HepG2 (cell line): ENCODE results near the gene ZNF500. TPM values are rescaled to one million over a fixed set of nuclear protein-coding genes. Genes with fewer than 3 reads are reported as not detected.

Source experiments
- ATAC-seq: fragments of 200-7000 bp; cut with Tn5 transposase; 3 replicates; pipeline ENCODE4 v1.9.1; 2020; ENCODE audit warnings: mild to moderate bottlenecking, moderate library complexity
- BruUV-seq: library from RNA; stranded (reverse); fragments of 400-500 nt; replicated peaks from 2 replicates; lab custom pipeline; 2021; lab: Mats Ljungman, UMichigan
- CTCF ChIA-PET: fragments of 300-600 bp; formaldehyde crosslinking; extraction: SDS; loops from one replicate; lab custom pipeline; 2021; ENCODE audit warnings: low total read pairs, inconsistent platforms, low intra/inter-chr PET ratio; lab: Yijun Ruan, JAX
- POLR2A ChIA-PET: fragments of 350-600 bp; sonication (Branson Sonifier 250); formaldehyde crosslinking; loops from one replicate; lab custom pipeline; 2020; ENCODE audit warnings: antibody characterized with exemption, inconsistent platforms; lab: Yijun Ruan, JAX
- DNase-seq: peaks from one replicate; pipeline ENCODE4 v3.0.0-alpha.2; 2015; ENCODE audit warnings: low spot score
- FAIRE-seq: peaks from 3 replicates; lab custom pipeline; 2011; peaks lifted over from hg19 to GRCh38; lab: Jason Lieb, UNC
- H2AFZ ChIP-seq: one replicate; pipeline ENCODE4 v1.6.1; 2011; ENCODE audit warnings: low read length, inconsistent platforms
- H3K27ac ChIP-seq: fragments of 300-600 bp; 3 replicates; pipeline ENCODE4 v1.8.0; 2011; ENCODE audit warnings: mixed run types, mild to moderate bottlenecking, mixed read lengths, low read length, inconsistent platforms; ENCODE audit not compliant: insufficient read depth; ENCODE audit errors: extremely low read length
- H3K27me3 ChIP-seq, 2 experiments: fragments of 200-600 bp in 1 of 2; 2 replicates in 1 of 2; 3 replicates in 1 of 2; pipeline versions ENCODE4 v1.6.0 to v1.8.0; 2011; ENCODE audit warnings: low read length in 2 of 2, mild to moderate bottlenecking in 2 of 2, moderate library complexity in 2 of 2, inconsistent platforms in 1 of 2; ENCODE audit not compliant: insufficient read depth in 2 of 2, control insufficient read depth in 1 of 2
- H3K36me3 ChIP-seq, 2 experiments: fragments of 200-600 bp in 1 of 2; replicated peaks in 1 of 2; 2 replicates in 1 of 2; 3 replicates in 1 of 2; pipeline versions ENCODE4 v1.5.1 to v1.8.0; 2011; ENCODE audit warnings: low read length in 2 of 2, inconsistent platforms in 1 of 2; ENCODE audit not compliant: insufficient read depth in 2 of 2, control insufficient read depth in 1 of 2
- H3K4me1 ChIP-seq: 2 replicates; pipeline ENCODE4 v1.5.1; 2012; ENCODE audit warnings: low read length, inconsistent platforms; ENCODE audit not compliant: insufficient read depth
- H3K4me2 ChIP-seq: 2 replicates; pipeline ENCODE4 v1.6.0; 2011; ENCODE audit warnings: low read depth, low read length, inconsistent platforms
- H3K4me3 ChIP-seq, 3 experiments: fragments of 200-600 bp in 1 of 3; sonication (generic), shearing (Covaris generic) in 1 of 3; replicated peaks in 1 of 3; 2 replicates each; pipeline ENCODE4 v1.5.1; 2011 to 2016; ENCODE audit warnings: low read length in 3 of 3, inconsistent platforms in 2 of 3, low read depth in 2 of 3, mild to moderate bottlenecking in 2 of 3, control low read depth in 1 of 3, mixed read lengths in 1 of 3; ENCODE audit not compliant: insufficient read depth in 1 of 3
- H3K79me2 ChIP-seq: one replicate; pipeline ENCODE4 v1.6.1; 2011; ENCODE audit warnings: low read length, inconsistent platforms; ENCODE audit not compliant: insufficient read depth
- H3K9ac ChIP-seq: 2 replicates; pipeline ENCODE4 v1.6.0; 2011; ENCODE audit warnings: mild to moderate bottlenecking, low read depth, low read length, inconsistent platforms; ENCODE audit not compliant: insufficient read depth
- H3K9me3 ChIP-seq: 2 replicates; pipeline ENCODE4 v1.5.1; 2012; ENCODE audit warnings: mild to moderate bottlenecking, low read length
- H4K20me1 ChIP-seq: 2 replicates; pipeline ENCODE4 v1.6.0; 2011; ENCODE audit warnings: inconsistent platforms, mild to moderate bottlenecking, low read length, moderate library complexity; ENCODE audit not compliant: insufficient read depth
- GLI4 ChIP-seq: sonication (generic); formaldehyde crosslinking; IDR thresholded peaks from 2 replicates; pipeline ENCODE4 v1.5.1; 2020; ENCODE audit warnings: missing genetic modification reagents, mild to moderate bottlenecking, moderate library complexity, borderline replicate concordance
- ZNF160 ChIP-seq: sonication (generic); formaldehyde crosslinking; IDR thresholded peaks from 2 replicates; pipeline ENCODE4 v1.8.0; 2022; ENCODE audit warnings: mild to moderate bottlenecking, inconsistent platforms, missing genetic modification reagents
- ZNF543 ChIP-seq: sonication (generic); formaldehyde crosslinking; IDR thresholded peaks from 2 replicates; pipeline ENCODE4 v1.4.0; 2020; ENCODE audit warnings: mild to moderate bottlenecking, missing genetic modification reagents
- WGBS: methylation state at CpG from one replicate; pipeline ENCODE4 v1.1.6; 2017; ENCODE audit warnings: low lambda C conversion rate; 5-methylcytosine and 5-hydroxymethylcytosine counted together
- in situ Hi-C: cut with HindIII; loops from 2 replicates; pipeline ENCODE4 v1.10.0; 2017; ENCODE audit warnings: low pct_unique_long_range_greater_than_20kb; ENCODE audit not compliant: extremely low pct_ligation_motif_present
- intact Hi-C: fragments of 100-400 bp; cut with micrococcal nuclease; formaldehyde crosslinking; loops from one replicate; pipeline ENCODE4 v1.10.0; 2022; ENCODE audit not compliant: unreplicated experiment
- polyA plus RNA-seq, 8 experiments: library from polyadenylated mRNA; depleted of rRNA in 3 of 8; stranded (reverse) in 7 of 8; unstranded in 1 of 8; fragments of >200 nt; fragmentation: Illumina TruSeq in 4 of 8; extraction: Trizol in 4 of 8; gene quantifications; 2 replicates each; pipeline versions ENCODE4 v1.2.1 to v1.2.3, GENCODE V29; 2011 to 2016; ENCODE audit warnings: low read depth in 4 of 8, missing spikeins in 1 of 8, mixed read lengths in 1 of 8; ENCODE audit not compliant: insufficient read depth in 1 of 8
- total RNA-seq, 5 experiments: library from RNA; depleted of rRNA; stranded (reverse); fragments of >200 nt; fragmentation: Illumina TruSeq; extraction: Trizol; gene quantifications; 2 replicates each; pipeline ENCODE4 v1.2.3, GENCODE V29; 2016; ENCODE audit warnings: low read depth in 1 of 5
- TF ChIP-seq, protein P1 (sequence below): sonication (generic); formaldehyde crosslinking; conservative IDR thresholded peaks from 2 replicates; pipeline ENCODE4 v1.5.0; 2020; ENCODE audit warnings: missing genetic modification reagents
- TF ChIP-seq, protein P2 (sequence below), 2 experiments: sonication (generic) in 1 of 2; formaldehyde crosslinking in 1 of 2; IDR thresholded peaks; 2 replicates each; pipeline versions ENCODE4 v1.4.0 to v1.6.1; 2016 to 2020; ENCODE audit warnings: borderline replicate concordance in 1 of 2, low read depth in 1 of 2, mild to moderate bottlenecking in 1 of 2, missing genetic modification reagents in 1 of 2
- TF ChIP-seq, protein P3 (sequence below): sonication (generic); formaldehyde crosslinking; conservative IDR thresholded peaks from 2 replicates; pipeline ENCODE4 v1.8.1; 2023; ENCODE audit warnings: missing genetic modification reagents
- TF ChIP-seq, protein P4 (sequence below): sonication (generic); formaldehyde crosslinking; IDR thresholded peaks from 2 replicates; pipeline ENCODE4 v1.4.0; 2020; ENCODE audit warnings: missing genetic modification reagents

ZNF500 gene
- total and polyA plus RNA-seq, 2 of the 13 experiments (the other 11 are each of a cell fraction or from before 2014, with no cell fraction given), result 6.1 to 12.2 TPM

DNA sequence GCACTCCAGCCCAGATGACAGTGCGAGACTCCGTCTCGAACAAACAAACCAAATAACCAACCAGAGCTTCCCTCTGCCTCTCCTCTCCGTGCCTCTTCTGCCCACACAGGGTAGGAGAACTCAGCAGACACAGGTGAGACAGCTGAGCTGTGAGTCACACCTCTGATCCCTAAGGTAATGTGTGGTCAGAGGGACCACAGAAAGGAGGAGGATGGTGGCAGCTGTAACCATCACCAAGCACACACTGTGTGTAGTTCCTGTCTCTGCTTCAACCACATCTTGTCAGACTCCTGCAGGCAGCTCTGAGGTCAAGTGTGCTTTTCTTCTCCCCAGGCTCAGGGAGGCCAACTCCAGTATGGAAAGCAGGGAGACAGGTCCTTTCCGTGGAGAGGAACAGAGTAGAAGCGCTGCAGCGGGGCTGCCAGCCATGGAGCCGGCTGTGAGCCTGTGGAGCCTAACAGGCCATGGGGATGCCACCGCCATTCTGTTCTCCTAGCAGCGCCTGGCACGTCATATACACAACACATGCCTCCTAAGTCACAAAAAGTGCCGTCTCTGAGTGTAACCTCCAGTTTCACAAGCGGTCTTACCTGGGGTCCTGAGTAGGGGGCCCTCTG, 66.5 kb downstream of the ZNF500 start:
- Histone ChIP-seq H2AFZ (no peak overlapping the region), H3K27ac (no peak overlapping the region), H3K9me3 (no peaks in the 10 kb centered on the region), H3K9ac (no peak overlapping the region), H3K79me2 (no peaks in the 10 kb centered on the region), H3K36me3 (peaks cover 35 to 66% of the 10 kb centered on the region in 2 experiments), H3K4me3 (no peak overlapping the region), H3K4me2 (no peak overlapping the region), H3K4me1 (peaks cover 34% of the 10 kb centered on the region), H3K27me3 (no peaks in the 10 kb centered on the region), H4K20me1 (no peaks in the 10 kb centered on the region)
- ATAC-seq (no peak), DNase-seq (no peak), FAIRE-seq (no peak)
- POLR2A ChIA-PET, result no interaction called here
- no TSS peak for BruUV-seq
- intact Hi-C loops (no loop called here), in situ Hi-C loops (no loop called here)
- TF ChIP-seq ZNF543, result no peak
- TF ChIP-seq, protein P1, sequence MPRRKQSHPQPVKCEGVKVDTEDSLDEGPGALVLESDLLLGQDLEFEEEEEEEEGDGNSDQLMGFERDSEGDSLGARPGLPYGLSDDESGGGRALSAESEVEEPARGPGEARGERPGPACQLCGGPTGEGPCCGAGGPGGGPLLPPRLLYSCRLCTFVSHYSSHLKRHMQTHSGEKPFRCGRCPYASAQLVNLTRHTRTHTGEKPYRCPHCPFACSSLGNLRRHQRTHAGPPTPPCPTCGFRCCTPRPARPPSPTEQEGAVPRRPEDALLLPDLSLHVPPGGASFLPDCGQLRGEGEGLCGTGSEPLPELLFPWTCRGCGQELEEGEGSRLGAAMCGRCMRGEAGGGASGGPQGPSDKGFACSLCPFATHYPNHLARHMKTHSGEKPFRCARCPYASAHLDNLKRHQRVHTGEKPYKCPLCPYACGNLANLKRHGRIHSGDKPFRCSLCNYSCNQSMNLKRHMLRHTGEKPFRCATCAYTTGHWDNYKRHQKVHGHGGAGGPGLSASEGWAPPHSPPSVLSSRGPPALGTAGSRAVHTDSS, result no peak
- CTCF ChIA-PET, result no interaction called here
- WGBS, result 94% methylated on average over 8 of the region's 13 CpGs

DNA sequence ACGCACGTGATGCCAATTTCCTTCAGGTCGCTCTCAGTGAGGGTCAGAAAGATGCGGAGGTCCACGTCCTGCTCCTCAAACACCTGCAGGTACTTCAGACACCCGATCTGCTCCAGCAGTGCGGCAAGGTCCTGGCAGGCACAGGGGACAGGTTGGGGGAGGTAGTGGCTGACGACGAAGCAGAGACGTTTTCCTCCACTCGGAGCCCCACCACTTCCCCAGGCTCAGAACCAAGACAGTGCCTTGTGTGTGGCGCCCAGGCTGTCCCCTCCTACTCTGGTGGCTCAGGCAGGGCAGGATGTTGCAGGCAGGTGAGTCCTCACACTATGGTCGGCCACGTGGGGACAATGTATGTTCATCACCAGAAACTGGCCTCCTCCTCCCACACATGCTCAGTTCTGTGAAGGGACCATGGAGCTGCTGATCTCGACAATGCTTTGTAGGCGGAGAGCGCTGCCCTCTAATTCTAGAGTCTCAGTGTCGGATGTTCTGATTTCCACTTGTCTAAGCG, 67.9 kb downstream of the ZNF500 start:
- H3K36me3 ChIP-seq, result peaks cover 33 to 59% of the 10 kb centered on the region in 2 experiments
- FAIRE-seq, result no peak
- H3K27ac ChIP-seq, result no peak overlapping the region
- H2AFZ ChIP-seq, result no peak overlapping the region
- peaks cover 3% of the 10 kb centered on the region for H3K79me2 ChIP-seq
- no peak overlapping the region for H3K9ac ChIP-seq
- DNase-seq, result no peak
- POLR2A ChIA-PET, result no interaction called here
- H3K9me3 ChIP-seq, result no peaks in the 10 kb centered on the region
- intact Hi-C loops, result no loop called here
- H3K27me3 ChIP-seq, result no peaks in the 10 kb centered on the region
- no peak for ATAC-seq
- H3K4me3 ChIP-seq, result no peak overlapping the region
- BruUV-seq, result no TSS peak
- H4K20me1 ChIP-seq, result no peaks in the 10 kb centered on the region
- H3K4me1 ChIP-seq, result peaks cover 42% of the 10 kb centered on the region
- WGBS, result 97% methylated on average over 11 of the region's 19 CpGs
- no peak overlapping the region for H3K4me2 ChIP-seq
- in situ Hi-C loops, result no loop called here
- CTCF ChIA-PET, result no interaction called here
- TF ChIP-seq, protein P2, sequence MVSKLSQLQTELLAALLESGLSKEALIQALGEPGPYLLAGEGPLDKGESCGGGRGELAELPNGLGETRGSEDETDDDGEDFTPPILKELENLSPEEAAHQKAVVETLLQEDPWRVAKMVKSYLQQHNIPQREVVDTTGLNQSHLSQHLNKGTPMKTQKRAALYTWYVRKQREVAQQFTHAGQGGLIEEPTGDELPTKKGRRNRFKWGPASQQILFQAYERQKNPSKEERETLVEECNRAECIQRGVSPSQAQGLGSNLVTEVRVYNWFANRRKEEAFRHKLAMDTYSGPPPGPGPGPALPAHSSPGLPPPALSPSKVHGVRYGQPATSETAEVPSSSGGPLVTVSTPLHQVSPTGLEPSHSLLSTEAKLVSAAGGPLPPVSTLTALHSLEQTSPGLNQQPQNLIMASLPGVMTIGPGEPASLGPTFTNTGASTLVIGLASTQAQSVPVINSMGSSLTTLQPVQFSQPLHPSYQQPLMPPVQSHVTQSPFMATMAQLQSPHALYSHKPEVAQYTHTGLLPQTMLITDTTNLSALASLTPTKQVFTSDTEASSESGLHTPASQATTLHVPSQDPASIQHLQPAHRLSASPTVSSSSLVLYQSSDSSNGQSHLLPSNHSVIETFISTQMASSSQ (IDR thresholded peaks at IDR 0.05; ENCODE audit: low read depth), result no peak
- TF ChIP-seq, protein P2 (CRISPR knock-in tag; IDR thresholded peaks at IDR 0.05; ENCODE audit: borderline replicate concordance), result no peak
- TF ChIP-seq, protein P3, sequence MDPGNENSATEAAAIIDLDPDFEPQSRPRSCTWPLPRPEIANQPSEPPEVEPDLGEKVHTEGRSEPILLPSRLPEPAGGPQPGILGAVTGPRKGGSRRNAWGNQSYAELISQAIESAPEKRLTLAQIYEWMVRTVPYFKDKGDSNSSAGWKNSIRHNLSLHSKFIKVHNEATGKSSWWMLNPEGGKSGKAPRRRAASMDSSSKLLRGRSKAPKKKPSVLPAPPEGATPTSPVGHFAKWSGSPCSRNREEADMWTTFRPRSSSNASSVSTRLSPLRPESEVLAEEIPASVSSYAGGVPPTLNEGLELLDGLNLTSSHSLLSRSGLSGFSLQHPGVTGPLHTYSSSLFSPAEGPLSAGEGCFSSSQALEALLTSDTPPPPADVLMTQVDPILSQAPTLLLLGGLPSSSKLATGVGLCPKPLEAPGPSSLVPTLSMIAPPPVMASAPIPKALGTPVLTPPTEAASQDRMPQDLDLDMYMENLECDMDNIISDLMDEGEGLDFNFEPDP (CRISPR knock-in tag), result no peak
- TF ChIP-seq, protein P4, sequence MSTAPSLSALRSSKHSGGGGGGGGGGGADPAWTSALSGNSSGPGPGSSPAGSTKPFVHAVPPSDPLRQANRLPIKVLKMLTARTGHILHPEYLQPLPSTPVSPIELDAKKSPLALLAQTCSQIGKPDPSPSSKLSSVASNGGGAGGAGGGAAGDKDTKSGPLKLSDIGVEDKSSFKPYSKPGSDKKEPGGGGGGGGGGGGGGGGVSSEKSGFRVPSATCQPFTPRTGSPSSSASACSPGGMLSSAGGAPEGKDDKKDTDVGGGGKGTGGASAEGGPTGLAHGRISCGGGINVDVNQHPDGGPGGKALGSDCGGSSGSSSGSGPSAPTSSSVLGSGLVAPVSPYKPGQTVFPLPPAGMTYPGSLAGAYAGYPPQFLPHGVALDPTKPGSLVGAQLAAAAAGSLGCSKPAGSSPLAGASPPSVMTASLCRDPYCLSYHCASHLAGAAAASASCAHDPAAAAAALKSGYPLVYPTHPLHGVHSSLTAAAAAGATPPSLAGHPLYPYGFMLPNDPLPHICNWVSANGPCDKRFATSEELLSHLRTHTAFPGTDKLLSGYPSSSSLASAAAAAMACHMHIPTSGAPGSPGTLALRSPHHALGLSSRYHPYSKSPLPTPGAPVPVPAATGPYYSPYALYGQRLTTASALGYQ (CRISPR knock-in tag), result no peak
- no peak for TF ChIP-seq ZNF160 (CRISPR knock-in tag)
- TF ChIP-seq GLI4 (CRISPR knock-in tag), result no peak
